ENCODE results near the gene CAP1.

CAP1 gene

GRCh38 chr1:40059338-40059959, 18.9 kb downstream of the CAP1 start:
- DNase-seq = no peak

- DNase-seq = no peak
These were observed 19.6 kb downstream of the CAP1 start for GRCh38 chr1:40059960-40060750.

- DNase-seq = no peak
These were observed 24.4 kb downstream of the CAP1 start for GRCh38 chr1:40064797-40065499.

- DNase-seq = no peak
These were observed 26.5 kb downstream of the CAP1 start for GRCh38 chr1:40067023-40067422.

- DNase-seq = no peak
These were observed 27.3 kb downstream of the CAP1 start for GRCh38 chr1:40067851-40068250.

GRCh38 chr1:40072142-40072541, 31.6 kb downstream of the CAP1 start:
- DNase-seq = no peak

- DNase-seq = no peak
These were observed 32.5 kb downstream of the CAP1 start for GRCh38 chr1:40073062-40073461.

- DNase-seq = no peak
These were observed 34.7 kb downstream of the CAP1 start for GRCh38 chr1:40075266-40075665.

GRCh38 chr1:40076895-40077312, 36.4 kb downstream of the CAP1 start:
- DNase-seq = no peak

- DNase-seq = peak; percentile 26
These were observed 38.2 kb downstream of the CAP1 start for GRCh38 chr1:40078512-40079333.

- no peak for DNase-seq
These were observed 39.4 kb downstream of the CAP1 start for GRCh38 chr1:40079774-40080400.

- no peak for DNase-seq
These were observed 41.3 kb downstream of the CAP1 start for GRCh38 chr1:40081871-40082270.

GRCh38 chr1:40084750-40085149, 44.2 kb downstream of the CAP1 start:
- DNase-seq = peak; percentile 46

GRCh38 chr1:40090652-40091355, 50.3 kb downstream of the CAP1 start:
- DNase-seq = no peak

GRCh38 chr1:40092241-40092640, 51.7 kb downstream of the CAP1 start:
- no peak for DNase-seq

- DNase-seq = no peak
These were observed 52.4 kb downstream of the CAP1 start for GRCh38 chr1:40092706-40093639.

- DNase-seq = peak; percentile 88
These were observed 54.1 kb downstream of the CAP1 start for GRCh38 chr1:40094466-40095110.

GRCh38 chr1:40095806-40096205, 55.3 kb downstream of the CAP1 start:
- DNase-seq = no peak

- peak; percentile 55 for DNase-seq
These were observed 56.1 kb downstream of the CAP1 start for GRCh38 chr1:40096646-40096976.

Data from NCI-H2227 treated with DMSO at 0.1 percent for 48 hours (cell line).